ENCODE measurements around the gene MMADHC.
A peak's percentile ranks its signal among the peaks of the same experiment; 100 is the strongest.

Gene MMADHC

GRCh38 chr2:149587220-149587949 lies at the start of gene MMADHC:
MMADHC (minus strand) TSS chr2:149587775; CDS start chr2:149587097, 678 bp downstream.
- peak; percentile 96 for DNase-seq

GRCh38 chr2:149634103-149634502 lies 46.5 kb upstream of the MMADHC start:
- no peak for DNase-seq

- peak; percentile 18 for DNase-seq
These were observed 42.9 kb upstream of the MMADHC start for GRCh38 chr2:149630445-149630844.

GRCh38 chr2:149629026-149629425 lies 41.5 kb upstream of the MMADHC start:
- peak; percentile 73 for DNase-seq

DNA sequence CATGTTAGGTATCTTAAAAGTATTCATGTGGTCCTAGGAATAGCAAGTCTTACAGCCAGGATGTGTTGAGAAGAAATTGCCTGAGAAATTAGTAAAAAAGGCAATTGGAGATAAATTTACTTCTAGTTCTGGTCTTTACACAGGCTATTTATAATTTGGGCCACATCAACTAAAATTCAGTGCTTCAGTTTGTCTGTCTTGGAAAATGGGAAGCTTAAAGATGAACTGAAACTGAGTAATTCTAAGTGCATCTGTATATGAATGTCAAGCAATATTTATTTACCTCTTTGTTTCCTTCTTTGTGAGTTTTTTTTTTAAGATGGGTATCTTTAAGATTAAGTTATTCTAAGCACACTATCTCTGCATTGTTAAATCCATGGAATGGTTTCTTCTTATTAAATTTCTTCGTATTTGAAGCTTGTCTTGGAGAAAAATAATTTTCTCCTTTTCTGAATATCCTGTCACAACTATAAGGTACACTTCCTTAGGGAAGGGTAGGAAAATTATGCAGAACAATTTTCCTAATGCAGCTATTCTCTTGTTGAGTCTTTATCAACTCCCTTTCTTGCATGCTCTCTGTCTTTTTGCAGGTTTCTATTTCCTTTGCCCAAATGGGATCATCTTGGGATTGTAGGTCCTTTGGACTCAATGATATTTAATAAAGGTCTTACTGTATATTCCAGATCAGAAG lies 39.7 kb upstream of the MMADHC start:
- no peak for DNase-seq

GRCh38 chr2:149625671-149626070 lies 38.1 kb upstream of the MMADHC start:
- no peak for DNase-seq

- DNase-seq = no peak
These were observed 37.7 kb upstream of the MMADHC start for GRCh38 chr2:149625271-149625670.

GRCh38 chr2:149622343-149622742 lies 34.8 kb upstream of the MMADHC start:
- no peak for DNase-seq

DNA sequence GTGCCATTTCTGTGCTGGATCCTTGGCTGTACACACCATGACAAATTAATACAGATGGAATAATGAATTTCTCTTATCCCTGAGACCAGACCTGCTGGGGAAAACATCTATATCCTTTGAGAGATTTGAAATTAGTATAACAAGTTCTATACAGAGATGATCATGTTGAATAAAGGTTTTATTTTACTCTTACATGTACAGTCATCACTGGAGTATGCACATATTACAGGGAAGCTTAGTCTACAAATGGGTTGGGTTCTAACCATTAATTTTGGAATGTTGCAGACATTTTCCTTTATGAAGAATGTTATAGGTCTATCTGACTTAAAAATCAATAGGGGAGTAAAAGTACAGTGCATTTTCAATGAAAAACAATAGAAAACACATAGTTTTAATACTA lies 29.9 kb upstream of the MMADHC start:
- no peak for DNase-seq

- DNase-seq = no peak
These were observed 29.3 kb upstream of the MMADHC start for GRCh38 chr2:149616681-149617456.

DNA sequence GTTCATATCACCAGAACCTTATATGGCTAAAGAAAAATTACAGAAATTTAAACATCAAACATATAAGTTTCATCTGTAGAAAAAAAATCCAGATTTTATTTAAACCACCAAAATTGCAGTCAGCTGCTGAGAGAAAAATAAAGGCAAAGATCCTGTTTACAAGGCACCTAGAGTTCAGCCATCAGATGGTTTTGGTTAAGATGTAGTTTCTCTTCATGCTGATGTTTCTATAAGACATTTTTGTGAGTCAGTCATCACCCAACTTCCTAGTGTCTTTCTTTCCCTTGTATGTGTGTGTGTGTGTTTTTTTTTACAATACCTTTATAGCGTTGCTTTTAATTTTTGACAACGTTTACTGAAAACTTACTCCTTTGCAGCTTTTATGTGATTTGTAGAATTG lies 26.1 kb upstream of the MMADHC start:
- no peak for DNase-seq

DNA sequence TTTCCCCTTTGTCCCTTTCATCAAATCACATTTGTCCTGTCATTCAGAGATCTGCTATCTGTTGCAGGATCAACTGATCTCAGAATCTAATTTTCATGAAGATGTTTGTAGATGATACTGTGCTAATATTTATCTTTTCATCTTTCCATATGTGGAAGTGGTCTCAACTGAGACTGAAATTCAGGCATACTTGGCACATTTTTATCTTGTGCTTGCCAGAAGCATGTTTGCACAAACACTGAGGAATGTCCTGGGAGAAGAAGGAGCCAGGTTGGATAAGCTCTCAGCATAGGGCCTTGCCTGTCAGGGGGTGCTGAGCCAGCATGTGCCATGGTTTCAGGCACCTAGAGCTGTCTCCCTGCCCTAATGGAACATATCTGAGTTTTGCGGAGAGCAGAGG lies 24.5 kb upstream of the MMADHC start:
- DNase-seq = peak; percentile 6

- peak; percentile 62 for DNase-seq
These were observed 23.7 kb upstream of the MMADHC start for GRCh38 chr2:149611100-149611820.

GRCh38 chr2:149606251-149606811 lies 18.8 kb upstream of the MMADHC start:
- no peak for DNase-seq

DNA sequence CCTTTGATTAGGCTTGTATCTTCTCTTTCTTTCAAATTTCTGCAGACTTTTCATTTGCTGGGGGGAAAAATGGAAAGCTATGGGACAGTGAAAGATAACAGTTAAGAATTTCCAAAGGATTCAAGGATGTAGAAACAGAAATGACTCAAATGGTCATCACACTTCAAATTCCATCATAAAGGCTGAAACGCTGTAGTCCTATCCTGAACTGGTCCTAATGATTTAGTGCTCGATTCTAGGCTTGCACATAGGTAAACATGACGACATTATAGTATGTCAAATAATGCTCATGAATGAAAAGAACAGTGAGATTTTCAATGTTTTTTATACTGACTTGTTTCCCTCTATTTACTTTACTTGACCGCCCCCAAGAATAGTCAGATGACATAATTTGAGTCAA lies 15.7 kb upstream of the MMADHC start:
- DNase-seq = peak; percentile 6

GRCh38 chr2:149601141-149601796 lies 13.7 kb upstream of the MMADHC start:
- DNase-seq = no peak

- DNase-seq = peak; percentile 83
These were observed 10.2 kb upstream of the MMADHC start for GRCh38 chr2:149597668-149598326.

DNA sequence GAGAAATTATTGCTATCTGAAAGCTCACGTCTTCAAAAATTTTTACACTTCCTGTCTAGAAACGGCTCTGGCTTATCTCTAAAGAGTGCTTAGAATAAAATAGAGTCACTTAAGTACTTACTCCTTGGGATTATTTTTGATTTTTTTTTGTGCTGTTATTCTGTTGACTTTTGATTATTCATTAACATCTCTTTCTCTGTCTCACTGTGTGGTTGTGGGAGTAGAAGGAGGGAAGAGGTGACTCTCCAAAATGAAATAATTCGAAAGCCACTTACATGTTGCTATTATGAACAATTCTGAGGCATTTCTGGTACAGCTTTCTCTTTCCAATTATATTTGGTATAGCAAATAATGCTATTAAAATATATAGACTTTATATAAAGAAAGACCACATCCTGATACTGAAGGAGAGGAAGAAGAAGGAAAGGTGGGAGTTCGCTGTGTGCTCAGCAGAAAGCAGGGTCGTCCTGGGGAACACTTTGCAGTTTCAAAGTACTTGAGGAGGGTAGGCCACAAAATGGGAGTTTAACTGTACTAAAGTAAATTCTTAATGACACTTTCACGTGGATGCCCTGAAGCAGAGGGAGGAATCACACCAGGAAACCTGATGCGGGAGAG lies 9.6 kb upstream of the MMADHC start:
- DNase-seq = no peak

DNA sequence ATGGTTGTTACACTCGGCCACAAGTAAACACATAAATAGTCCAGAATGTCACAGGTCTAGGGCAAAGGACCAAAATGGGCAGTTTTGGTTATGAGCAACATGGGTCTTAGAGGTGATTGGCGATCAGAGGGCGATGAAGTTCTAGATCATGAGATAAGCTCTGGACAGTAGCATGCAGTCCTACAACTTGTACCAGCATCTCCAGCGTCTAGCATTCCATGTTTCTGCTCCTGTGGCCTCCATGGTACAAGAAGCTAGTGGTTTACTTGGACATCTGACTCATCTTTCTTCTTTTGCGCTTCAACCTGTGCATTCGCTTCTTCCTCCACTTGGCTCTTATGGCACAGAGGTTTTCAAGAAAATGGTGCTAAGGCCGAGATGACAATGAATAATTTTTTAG lies 8.9 kb upstream of the MMADHC start:
- DNase-seq = no peak

DNA sequence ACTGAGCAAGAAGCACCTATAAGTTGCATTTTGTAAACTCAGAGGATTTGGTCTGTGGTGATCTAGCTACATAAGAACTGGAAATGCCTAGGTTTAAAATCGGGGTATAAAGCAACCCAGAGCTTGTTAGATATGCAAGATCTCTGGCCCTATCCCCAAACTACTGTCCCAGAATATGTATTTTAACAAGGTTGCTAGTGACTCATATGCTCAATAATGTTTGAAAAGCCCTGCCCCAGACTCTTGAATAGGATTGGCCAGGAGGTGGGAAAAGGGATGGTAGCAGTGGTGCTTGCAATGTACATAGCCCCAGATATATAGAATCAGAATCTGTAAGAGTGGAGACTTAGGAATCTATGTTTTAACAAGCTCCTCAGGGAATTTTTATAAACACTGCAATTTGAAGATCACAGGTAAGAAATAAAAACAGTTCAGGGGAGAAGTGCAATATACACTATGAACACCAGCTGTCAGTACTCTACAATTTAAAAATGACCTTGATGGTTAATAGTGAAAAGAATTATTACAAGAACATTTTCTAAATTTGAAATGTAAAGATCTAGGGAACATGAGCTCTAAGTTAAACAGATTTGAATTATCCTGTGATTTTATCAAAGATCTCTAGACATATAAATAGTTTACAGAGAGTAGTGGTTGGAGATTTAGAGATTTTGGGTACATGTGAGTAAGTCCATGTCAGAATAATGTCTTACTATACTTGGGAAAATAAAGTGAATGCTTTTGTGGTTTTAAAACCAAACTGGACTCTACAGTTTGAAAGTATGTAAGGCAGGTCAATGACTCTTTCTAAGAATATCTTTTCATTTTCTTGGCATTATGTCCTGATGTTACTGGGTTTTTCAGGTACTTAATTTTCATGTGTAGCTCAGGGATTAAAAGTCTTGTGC lies 7.7 kb upstream of the MMADHC start:
- DNase-seq = peak; percentile 24
